Esophagus muscularis mucosa (tissue), 4 donors: ENCODE measurements around the gene NQO1.

Experiments
- CTCF ChIP-seq, 3 experiments: fragments of 200-600 bp in 2 of 3; fragments of 450-650 bp in 1 of 3; sonication (generic) in 2 of 3; IDR thresholded peaks; one replicate each; pipeline ENCODE4 v1.5.1; 2017 to 2019; ENCODE audit warnings: antibody characterized with exemption in 3 of 3, mild to moderate bottlenecking in 2 of 3, moderate library complexity in 1 of 3
- EP300 ChIP-seq: sonication (generic); formaldehyde crosslinking; IDR thresholded peaks from one replicate; pipeline ENCODE4 v1.6.1; 2017; ENCODE audit warnings: antibody characterized with exemption
- POLR2A ChIP-seq: fragments of 450-650 bp; IDR thresholded peaks from one replicate; pipeline ENCODE4 v1.6.1; 2017; ENCODE audit warnings: antibody characterized with exemption, moderate library complexity, mild to moderate bottlenecking, low read depth

- no peak for TF ChIP-seq CTCF (IDR thresholded peaks at IDR 0.05)
- no peak for TF ChIP-seq EP300
- TF ChIP-seq POLR2A, result no peak
These were observed 5.4 kb downstream of the NQO1 start for GRCh38 chr16:69720822-69721430.
